SK-N-SH treated with all-trans-retinoic acid at 6 μM for 48 hours (cell line): ENCODE measurements around the gene CLDN8.

Experiments
- TOX ChIP-seq: fragments of 250-450 bp; sonication (Bioruptor Pico); IDR thresholded peaks from 2 replicates; pipeline ENCODE4 v1.8.0; 2021; ENCODE audit warnings: mild to moderate bottlenecking, moderate library complexity, borderline replicate concordance

Gene CLDN8

DNA sequence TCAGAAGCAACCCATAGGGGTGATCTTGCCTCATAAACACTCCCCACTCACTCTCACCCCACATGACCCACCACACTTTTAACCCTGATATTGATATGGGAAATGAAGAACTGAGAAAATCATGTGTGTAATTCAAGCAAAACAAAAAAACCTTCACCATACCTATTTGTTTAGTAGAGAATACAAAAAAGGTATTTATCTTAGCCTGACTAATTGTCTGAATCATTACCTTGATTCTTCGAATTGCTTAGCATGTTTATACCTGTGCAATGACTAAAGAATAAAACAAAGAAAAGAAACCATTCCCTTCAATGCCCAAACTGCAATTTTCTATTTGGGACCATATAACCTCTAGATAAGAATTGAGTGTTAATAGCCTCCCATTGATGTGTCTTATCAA lies 51.1 kb downstream of the CLDN8 start (continued):
- TF ChIP-seq TOX = no peak
